C4-2B (cell line): Measurements from ENCODE around the gene PHLPP1.

Experiments used
- CTCF ChIP-seq: fragments of 450-650 bp; conservative IDR thresholded peaks from 2 replicates; pipeline ENCODE4 v1.5.1; 2017; ENCODE audit warnings: mild to moderate bottlenecking
- ZFX ChIP-seq: fragments of 450-650 bp; IDR thresholded peaks from 2 replicates; pipeline ENCODE4 v1.6.1; 2017

- TF ChIP-seq CTCF (no peak), ZFX (no peak)
Observed at GRCh38 chr18:62988471-62988870, 273.1 kb downstream of the PHLPP1 start.
